ENCODE results near the gene COL6A2.
A peak's percentile ranks its signal among the peaks of the same experiment; 100 is the strongest.
"Not testable (repeated sequence)": the region's sequence is repeated elsewhere in the genome, so short reads cannot be mapped to it uniquely, and the experiment has no call there.

The COL6A2 gene

GRCh38 chr21:46061063-46061462 is 36.8 kb upstream of the COL6A2 start:
- no peak for DNase-seq (ENCODE audit: low spot score)

GRCh38 chr21:46061518-46061917 is 36.4 kb upstream of the COL6A2 start:
- DNase-seq (ENCODE audit: low spot score), result no peak

- DNase-seq (ENCODE audit: low spot score), result no peak
These were observed 36.0 kb upstream of the COL6A2 start for GRCh38 chr21:46061950-46062349.

- DNase-seq (ENCODE audit: low spot score), result no peak
These were observed 35.3 kb upstream of the COL6A2 start for GRCh38 chr21:46062471-46063211.

- no peak for DNase-seq (ENCODE audit: low spot score)
These were observed 34.7 kb upstream of the COL6A2 start for GRCh38 chr21:46063227-46063626.

- no peak for DNase-seq (ENCODE audit: low spot score)
These were observed 33.9 kb upstream of the COL6A2 start for GRCh38 chr21:46063734-46064680.

GRCh38 chr21:46064870-46065214 is 33.1 kb upstream of the COL6A2 start:
- DNase-seq (ENCODE audit: low spot score), result no peak

GRCh38 chr21:46065215-46065913 is 32.5 kb upstream of the COL6A2 start:
- DNase-seq (ENCODE audit: low spot score), result peak; percentile 86

GRCh38 chr21:46065914-46066551 is 31.9 kb upstream of the COL6A2 start:
- no peak for DNase-seq (ENCODE audit: low spot score)

- DNase-seq (ENCODE audit: low spot score), result peak; percentile 73
These were observed 31.2 kb upstream of the COL6A2 start for GRCh38 chr21:46066591-46067331.

- DNase-seq (ENCODE audit: low spot score), result no peak
These were observed 30.3 kb upstream of the COL6A2 start for GRCh38 chr21:46067505-46068201.

GRCh38 chr21:46068516-46069079 is 29.3 kb upstream of the COL6A2 start:
- no peak for DNase-seq (ENCODE audit: low spot score)

GRCh38 chr21:46069166-46069565 is 28.7 kb upstream of the COL6A2 start:
- DNase-seq (ENCODE audit: low spot score), result no peak

GRCh38 chr21:46069719-46070279 is 28.1 kb upstream of the COL6A2 start:
- DNase-seq (ENCODE audit: low spot score), result no peak

- no peak for DNase-seq (ENCODE audit: low spot score)
These were observed 26.8 kb upstream of the COL6A2 start for GRCh38 chr21:46071082-46071481.

- not testable (repeated sequence) for DNase-seq (ENCODE audit: low spot score)
These were observed 21.2 kb upstream of the COL6A2 start for GRCh38 chr21:46076724-46077123.

- no peak for DNase-seq (ENCODE audit: low spot score)
These were observed 20.2 kb upstream of the COL6A2 start for GRCh38 chr21:46077674-46078101.

- DNase-seq (ENCODE audit: low spot score), result no peak
These were observed 19.5 kb upstream of the COL6A2 start for GRCh38 chr21:46078322-46078977.

- no peak for DNase-seq (ENCODE audit: low spot score)
These were observed 18.9 kb upstream of the COL6A2 start for GRCh38 chr21:46078978-46079351.
